NCI-H345 treated with DMSO at 0.1 percent for 48 hours (cell line): ENCODE measurements around the gene ATXN1L.
"Not testable (repeated sequence)": the region's sequence is repeated elsewhere in the genome, so short reads cannot be mapped to it uniquely, and the experiment has no call there.

ENCODE experiments used
- DNase-seq: peaks from one replicate; lab custom pipeline; 2025; ENCODE audit not compliant: unreplicated experiment; lab: John Stamatoyannopoulos, UW

The ATXN1L gene

DNA sequence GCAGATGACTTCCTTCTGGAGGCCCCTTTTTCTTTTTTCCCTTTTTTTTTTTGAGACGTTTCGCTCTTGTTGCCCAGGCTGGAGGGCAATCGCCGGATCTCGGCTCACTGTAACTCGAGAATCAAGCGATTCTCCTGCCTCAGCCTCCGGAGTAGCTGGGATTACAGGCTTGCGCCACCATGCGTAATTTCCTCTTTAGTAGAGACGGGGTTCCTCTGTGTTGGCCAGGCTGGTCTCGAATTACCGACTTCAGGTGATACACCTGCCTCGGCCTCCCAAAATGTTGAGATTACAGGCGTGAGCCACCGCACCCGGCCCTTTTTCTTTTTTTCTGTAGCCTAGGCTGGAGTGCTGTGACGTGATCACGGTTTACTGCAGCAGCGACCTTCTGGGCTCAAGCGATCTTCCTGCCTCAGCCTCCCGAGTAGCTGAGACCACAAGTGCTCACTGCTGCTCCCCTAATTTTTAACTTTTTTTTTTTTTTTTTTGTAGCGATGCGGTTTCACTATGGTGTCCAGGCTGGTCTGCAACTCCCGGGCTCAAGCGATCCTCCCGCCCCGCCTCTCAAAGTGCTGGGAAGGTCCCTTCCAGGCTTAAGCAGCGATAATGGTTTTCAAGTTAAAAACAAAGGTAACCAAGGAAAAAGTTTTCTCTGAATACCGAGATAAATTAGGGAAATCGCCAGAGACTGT, 48.6 kb downstream of the ATXN1L start:
- DNase-seq = peak; percentile 21

DNA sequence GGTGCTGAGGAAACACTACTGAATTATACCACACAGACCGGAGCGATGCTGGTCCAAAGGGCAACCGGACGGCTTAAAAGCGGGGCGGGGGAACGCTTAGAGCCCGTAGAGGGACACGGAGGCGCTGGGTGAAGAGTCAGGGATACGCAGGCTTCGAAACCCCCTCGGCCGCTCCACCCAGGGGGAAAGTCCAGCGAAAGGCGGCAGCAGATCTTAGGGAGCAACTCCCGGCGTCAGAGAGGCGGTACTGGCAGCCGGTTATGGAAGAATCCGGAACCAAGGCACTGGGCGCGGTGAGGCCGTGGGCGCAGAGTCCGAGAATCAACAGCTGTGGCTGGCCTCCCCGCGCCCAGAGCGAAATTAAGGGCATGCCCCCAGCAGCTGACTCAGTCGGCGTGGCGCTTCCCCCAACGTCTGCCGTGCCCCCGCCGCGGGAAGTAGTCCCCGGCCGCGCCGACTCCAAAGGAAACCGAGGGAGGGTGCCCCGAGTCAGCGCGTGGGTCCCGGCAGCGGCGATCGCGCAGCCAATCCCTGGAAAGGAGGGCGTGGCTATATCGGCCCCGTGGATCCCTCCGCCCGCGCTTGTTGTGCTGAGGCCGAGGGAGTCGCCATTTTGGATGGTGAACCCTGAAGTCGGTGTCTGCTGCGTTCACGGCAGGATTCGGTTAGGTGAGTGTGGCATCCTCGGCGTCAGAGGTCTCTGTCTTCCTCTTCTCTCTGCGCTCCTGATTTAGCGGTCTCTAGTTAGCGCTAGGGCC, 49.3 kb downstream of the ATXN1L start, which contains the start of gene IST1:
Gene IST1, plus strand, starts transcription at position 611 of the 758 bp plus-strand sequence. CDS start 20,110 bp downstream, outside the sequence.
- DNase-seq = peak; percentile 84

DNA sequence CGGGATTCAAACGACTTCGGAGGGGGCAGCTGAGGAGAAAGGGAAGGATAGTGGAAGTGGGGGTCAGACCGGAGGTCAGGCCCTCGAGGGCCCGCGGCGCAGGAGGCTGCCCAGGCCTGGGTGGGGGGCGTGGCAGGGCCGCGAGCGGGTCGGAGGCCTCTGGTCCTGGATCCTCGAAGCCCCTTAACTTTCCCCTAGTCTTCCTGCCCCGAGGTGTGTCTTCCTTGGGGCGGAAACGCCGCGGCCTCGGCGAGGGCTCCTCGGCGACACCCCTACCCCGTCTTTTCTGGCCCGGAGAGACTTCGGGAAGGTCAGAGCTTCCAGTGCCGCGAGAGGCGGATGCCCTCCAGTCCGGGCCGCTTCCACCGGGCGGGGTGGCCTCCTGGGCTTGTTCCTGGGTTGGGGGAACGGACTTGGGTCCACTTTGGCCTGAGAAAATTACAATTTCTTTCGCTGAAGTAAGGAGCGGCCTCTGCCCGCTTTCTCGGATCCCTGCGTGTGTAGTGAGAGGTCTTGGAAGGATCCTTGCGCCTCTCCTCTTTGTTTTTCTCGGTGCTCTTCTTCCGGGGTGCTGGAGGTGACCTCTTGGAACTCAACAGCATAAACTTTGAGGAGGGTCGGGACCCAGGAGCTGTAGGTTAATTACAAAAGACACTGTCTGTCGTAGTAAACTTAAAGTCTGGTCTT, 50.0 kb downstream of the ATXN1L start:
- DNase-seq = no peak

DNA sequence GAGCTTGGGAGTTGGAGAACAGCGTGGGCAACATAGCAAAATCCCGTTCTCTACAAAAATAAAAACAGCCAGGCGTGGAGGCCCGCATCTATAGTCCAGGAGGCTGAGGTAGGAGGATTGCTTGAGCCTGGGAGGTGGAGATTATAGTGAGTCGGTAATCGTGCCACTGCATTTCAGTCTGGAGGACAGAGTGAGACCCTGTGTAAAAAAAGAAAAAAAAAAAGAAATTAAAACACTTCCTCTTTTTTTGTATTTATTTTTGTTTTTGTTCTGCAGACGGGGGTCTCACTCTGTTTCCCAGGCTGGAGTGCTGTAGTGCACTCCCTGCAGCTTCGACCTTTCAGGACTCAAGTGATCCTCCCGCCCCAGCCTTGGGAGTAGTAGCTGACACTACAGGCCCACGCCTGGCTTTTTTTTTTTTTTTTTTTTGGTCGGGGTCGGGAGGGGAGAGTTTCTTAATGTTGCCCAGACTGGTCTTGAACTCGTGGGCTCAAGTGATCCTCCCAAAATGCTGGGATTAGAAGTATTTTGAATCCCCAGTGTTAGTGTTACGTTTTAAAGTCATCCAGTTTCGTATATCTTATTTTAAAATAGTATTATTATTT, 51.1 kb downstream of the ATXN1L start:
- DNase-seq = no peak

- no peak for DNase-seq
These were observed 53.4 kb downstream of the ATXN1L start for GRCh38 chr16:71899171-71899570.

GRCh38 chr16:71902656-71903365, 57.0 kb downstream of the ATXN1L start:
- no peak for DNase-seq

DNA sequence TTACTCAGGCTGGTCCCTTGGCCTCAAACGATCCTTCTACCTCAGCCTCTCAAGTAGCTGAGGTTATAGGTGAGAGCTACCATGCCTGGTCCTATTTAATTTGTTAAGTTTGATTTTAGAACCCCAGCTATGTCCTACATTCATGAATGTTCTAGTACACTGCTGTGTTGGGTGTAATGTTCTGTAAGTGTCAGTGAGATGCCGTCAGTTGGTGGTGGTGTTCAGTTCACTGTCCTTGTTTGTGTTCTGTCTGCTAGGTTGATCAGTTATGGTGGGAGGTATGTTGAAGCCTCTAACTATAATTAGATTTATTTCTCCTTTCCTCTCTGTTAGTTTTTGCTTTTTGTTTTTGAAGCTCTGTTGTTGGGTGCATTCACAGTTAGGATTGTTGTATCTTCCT, 57.8 kb downstream of the ATXN1L start:
- DNase-seq = no peak

- DNase-seq = no peak
These were observed 58.5 kb downstream of the ATXN1L start for GRCh38 chr16:71904239-71904638.

DNA sequence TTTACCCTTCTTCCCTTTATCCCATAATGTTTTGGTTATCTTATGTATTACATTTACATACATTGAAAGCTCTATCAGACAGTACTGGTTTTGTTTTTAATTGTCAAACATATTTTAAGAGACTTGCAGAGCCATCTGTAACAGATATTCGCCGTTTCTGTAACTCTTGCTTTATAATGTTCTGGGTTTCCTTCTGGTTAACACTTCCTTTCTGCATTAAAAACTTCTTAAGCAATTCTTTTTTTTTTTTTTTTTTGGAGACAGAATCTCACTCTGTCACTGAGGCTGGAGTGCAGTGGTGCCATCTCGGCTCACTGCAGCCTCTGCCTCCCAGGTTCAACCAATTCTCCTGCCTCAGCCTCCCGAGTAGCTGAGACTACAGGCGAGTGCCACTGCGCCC, 60.0 kb downstream of the ATXN1L start:
- DNase-seq = not testable (repeated sequence)
